Measurements from ENCODE around the gene AZU1.
A peak's percentile ranks its signal among the peaks of the same experiment; 100 is the strongest.

The AZU1 gene

GRCh38 chr19:788983-789700 lies 38.5 kb upstream of the AZU1 start:
- Histone ChIP-seq H3K27me3 (ENCODE audit: control insufficient read depth in 5 of 5, insufficient read depth in 4 of 5, low read length in 5 of 5) (no peaks in the 10 kb centered on the region), H3K9me3 (ENCODE audit: control insufficient read depth in 5 of 5, low read length in 5 of 5) (no peaks in the 10 kb centered on the region), H3K4me1 (ENCODE audit: control insufficient read depth in 5 of 5, insufficient read depth in 5 of 5, low read length in 5 of 5) (peaks cover 5 to 49% (median 17%) of the 10 kb centered on the region in 5 donors), H3K4me3 (ENCODE audit: low read depth in 1 of 5, low read length in 5 of 5) (peak overlapping the region in 4 of 5 donors; percentile 7 to 45 (median 32)), H3K9ac (ENCODE audit: low read length in 5 of 5) (peak overlapping the region in 2 of 5 donors; percentile 56 to 58), H3K27ac (ENCODE audit: low read depth, low read length) (peak overlapping the region; percentile 50), H3K36me3 (ENCODE audit: control insufficient read depth in 5 of 5, insufficient read depth in 5 of 5, low read length in 5 of 5) (no peaks in the 10 kb centered on the region)

GRCh38 chr19:789701-790060 lies 38.0 kb upstream of the AZU1 start:
- Histone ChIP-seq H3K4me3 (ENCODE audit: low read depth in 1 of 5, low read length in 5 of 5) (peak overlapping the region in 3 of 5 donors; percentile 32 to 45 (median 32)), H3K9me3 (ENCODE audit: control insufficient read depth in 5 of 5, low read length in 5 of 5) (no peaks in the 10 kb centered on the region)

GRCh38 chr19:791007-791566 lies 36.5 kb upstream of the AZU1 start:
- H3K27me3 ChIP-seq (ENCODE audit: control insufficient read depth in 5 of 5, insufficient read depth in 4 of 5, low read length in 5 of 5): no peaks in the 10 kb centered on the region
- H3K4me1 ChIP-seq (ENCODE audit: control insufficient read depth in 5 of 5, insufficient read depth in 5 of 5, low read length in 5 of 5): peaks cover 6 to 55% (median 28%) of the 10 kb centered on the region in 5 donors
- H3K4me3 ChIP-seq (ENCODE audit: low read depth in 1 of 5, low read length in 5 of 5): no peak overlapping the region
- no peaks in the 10 kb centered on the region for H3K9me3 ChIP-seq (ENCODE audit: control insufficient read depth in 5 of 5, low read length in 5 of 5)
- H3K36me3 ChIP-seq (ENCODE audit: control insufficient read depth in 5 of 5, insufficient read depth in 5 of 5, low read length in 5 of 5): no peaks in the 10 kb centered on the region
- H3K27ac ChIP-seq (ENCODE audit: low read depth, low read length): peak overlapping the region; percentile 37
- no peak overlapping the region for H3K9ac ChIP-seq (ENCODE audit: low read length in 5 of 5)

More at GRCh38 chr19:789701-790060, 38.0 kb upstream of the AZU1 start:
- peak overlapping the region in 2 of 5 donors; percentile 47 to 58 for H3K9ac ChIP-seq (ENCODE audit: low read length in 5 of 5)
- H3K36me3 ChIP-seq (ENCODE audit: control insufficient read depth in 5 of 5, insufficient read depth in 5 of 5, low read length in 5 of 5): no peaks in the 10 kb centered on the region
- peaks cover 5 to 45% (median 17%) of the 10 kb centered on the region in 5 donors for H3K4me1 ChIP-seq (ENCODE audit: control insufficient read depth in 5 of 5, insufficient read depth in 5 of 5, low read length in 5 of 5)
- H3K27ac ChIP-seq (ENCODE audit: low read depth, low read length): peak overlapping the region; percentile 50
- no peaks in the 10 kb centered on the region for H3K27me3 ChIP-seq (ENCODE audit: control insufficient read depth in 5 of 5, insufficient read depth in 4 of 5, low read length in 5 of 5)

DNA sequence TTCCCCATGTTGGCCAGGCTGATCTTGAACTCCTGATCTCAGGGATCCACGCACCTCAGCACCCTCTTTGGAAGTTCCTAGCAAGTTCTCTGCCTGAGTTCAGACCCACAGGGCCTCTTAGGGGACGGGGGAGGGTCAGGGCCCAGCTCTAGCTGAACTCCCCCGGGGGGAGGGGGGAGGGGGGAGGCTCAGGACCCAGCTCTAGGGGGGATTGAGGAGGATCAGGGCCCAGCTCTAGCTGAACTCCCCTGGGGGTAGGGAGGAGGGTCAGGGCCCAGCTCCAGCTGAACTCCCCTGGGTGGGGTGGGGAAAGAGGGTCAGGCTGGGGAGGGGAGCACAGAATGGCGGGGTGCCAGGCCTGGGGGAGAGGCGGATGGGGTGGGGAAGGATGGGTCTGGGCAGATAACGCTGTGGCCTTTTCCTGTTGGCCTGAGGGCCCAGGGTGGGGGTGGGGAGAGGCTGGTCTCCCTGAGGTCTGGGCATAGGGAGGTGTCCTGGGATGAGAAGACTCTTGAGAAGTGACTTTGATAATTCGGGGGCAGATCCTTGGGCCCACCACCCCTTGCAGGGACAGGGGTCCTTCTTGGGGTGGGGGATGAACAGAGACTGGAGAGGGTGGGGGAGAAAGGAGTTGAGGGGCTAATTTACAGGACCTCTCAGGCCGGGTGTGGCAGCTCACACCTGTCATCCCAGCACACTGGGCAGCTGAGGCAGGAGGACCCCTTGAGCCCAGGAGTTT lies 35.9 kb upstream of the AZU1 start:
- Histone ChIP-seq H3K9ac (ENCODE audit: low read length in 5 of 5) (no peak overlapping the region), H3K4me3 (ENCODE audit: low read depth in 1 of 5, low read length in 5 of 5) (no peak overlapping the region), H3K36me3 (ENCODE audit: control insufficient read depth in 5 of 5, insufficient read depth in 5 of 5, low read length in 5 of 5) (no peaks in the 10 kb centered on the region), H3K27ac (ENCODE audit: low read depth, low read length) (peak overlapping the region; percentile 37), H3K4me1 (ENCODE audit: control insufficient read depth in 5 of 5, insufficient read depth in 5 of 5, low read length in 5 of 5) (peaks cover 6 to 61% (median 34%) of the 10 kb centered on the region in 5 donors), H3K27me3 (ENCODE audit: control insufficient read depth in 5 of 5, insufficient read depth in 4 of 5, low read length in 5 of 5) (no peaks in the 10 kb centered on the region), H3K9me3 (ENCODE audit: control insufficient read depth in 5 of 5, low read length in 5 of 5) (no peaks in the 10 kb centered on the region)

- Histone ChIP-seq H3K4me3 (ENCODE audit: low read depth in 1 of 5, low read length in 5 of 5) (no peak overlapping the region), H3K27ac (ENCODE audit: low read depth, low read length) (peak overlapping the region; percentile 37), H3K9ac (ENCODE audit: low read length in 5 of 5) (no peak overlapping the region), H3K9me3 (ENCODE audit: control insufficient read depth in 5 of 5, low read length in 5 of 5) (no peaks in the 10 kb centered on the region), H3K4me1 (ENCODE audit: control insufficient read depth in 5 of 5, insufficient read depth in 5 of 5, low read length in 5 of 5) (peaks cover 6 to 60% (median 35%) of the 10 kb centered on the region in 5 donors), H3K27me3 (ENCODE audit: control insufficient read depth in 5 of 5, insufficient read depth in 4 of 5, low read length in 5 of 5) (no peaks in the 10 kb centered on the region), H3K36me3 (ENCODE audit: control insufficient read depth in 5 of 5, insufficient read depth in 5 of 5, low read length in 5 of 5) (no peaks in the 10 kb centered on the region)
These were observed 35.2 kb upstream of the AZU1 start for GRCh38 chr19:792306-792885.

- Histone ChIP-seq H3K27ac (ENCODE audit: low read depth, low read length) (no peak overlapping the region), H3K36me3 (ENCODE audit: control insufficient read depth in 5 of 5, insufficient read depth in 5 of 5, low read length in 5 of 5) (no peaks in the 10 kb centered on the region), H3K9ac (ENCODE audit: low read length in 5 of 5) (no peak overlapping the region), H3K4me1 (ENCODE audit: control insufficient read depth in 5 of 5, insufficient read depth in 5 of 5, low read length in 5 of 5) (peaks cover 6 to 51% (median 37%) of the 10 kb centered on the region in 5 donors), H3K9me3 (ENCODE audit: control insufficient read depth in 5 of 5, low read length in 5 of 5) (no peaks in the 10 kb centered on the region), H3K4me3 (ENCODE audit: low read depth in 1 of 5, low read length in 5 of 5) (no peak overlapping the region), H3K27me3 (ENCODE audit: control insufficient read depth in 5 of 5, insufficient read depth in 4 of 5, low read length in 5 of 5) (no peaks in the 10 kb centered on the region)
These were observed 33.8 kb upstream of the AZU1 start for GRCh38 chr19:793806-794205.

DNA sequence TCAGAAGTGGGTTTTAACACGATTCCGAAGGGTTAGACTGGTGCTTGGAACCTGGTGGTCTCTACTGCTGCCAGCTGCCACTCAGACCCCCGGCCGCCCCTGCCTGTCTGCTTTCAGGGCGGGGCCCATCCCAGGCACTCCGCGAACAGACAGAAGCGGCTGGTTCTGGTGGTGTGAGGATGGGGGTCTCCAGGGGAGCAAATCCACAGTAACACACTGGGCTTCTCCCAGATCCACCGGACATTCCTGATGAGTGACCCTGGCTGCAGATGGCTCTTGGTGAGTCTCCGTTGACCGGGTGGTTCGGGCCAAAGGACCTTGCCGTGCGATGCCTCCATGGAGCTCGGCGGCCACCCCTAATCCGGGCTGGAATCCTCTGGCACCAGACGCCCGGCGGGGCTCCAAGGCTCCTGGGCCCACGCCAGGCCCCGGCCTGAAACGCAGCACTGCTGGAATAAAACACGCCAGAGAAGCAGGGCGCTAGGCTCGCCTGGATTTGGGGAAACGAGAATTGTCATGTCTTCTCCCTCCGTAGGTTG lies 32.5 kb upstream of the AZU1 start:
- H3K4me1 ChIP-seq (ENCODE audit: control insufficient read depth in 5 of 5, insufficient read depth in 5 of 5, low read length in 5 of 5): peaks cover 7 to 53% (median 39%) of the 10 kb centered on the region in 5 donors
- H3K9ac ChIP-seq (ENCODE audit: low read length in 5 of 5): peak overlapping the region in 2 of 5 donors; percentile 30 to 47
- no peak overlapping the region for H3K27ac ChIP-seq (ENCODE audit: low read depth, low read length)
- no peaks in the 10 kb centered on the region for H3K27me3 ChIP-seq (ENCODE audit: control insufficient read depth in 5 of 5, insufficient read depth in 4 of 5, low read length in 5 of 5)
- peak overlapping the region in 2 of 5 donors; percentile 17 to 22 for H3K4me3 ChIP-seq (ENCODE audit: low read depth in 1 of 5, low read length in 5 of 5)
- H3K9me3 ChIP-seq (ENCODE audit: control insufficient read depth in 5 of 5, low read length in 5 of 5): no peaks in the 10 kb centered on the region
- peaks cover 0 to 6% (median 5%) of the 10 kb centered on the region in 5 donors for H3K36me3 ChIP-seq (ENCODE audit: control insufficient read depth in 5 of 5, insufficient read depth in 5 of 5, low read length in 5 of 5)

- Histone ChIP-seq H3K27me3 (ENCODE audit: control insufficient read depth in 5 of 5, insufficient read depth in 4 of 5, low read length in 5 of 5) (no peaks in the 10 kb centered on the region), H3K9me3 (ENCODE audit: control insufficient read depth in 5 of 5, low read length in 5 of 5) (no peaks in the 10 kb centered on the region), H3K4me1 (ENCODE audit: control insufficient read depth in 5 of 5, insufficient read depth in 5 of 5, low read length in 5 of 5) (peaks cover 14 to 57% (median 47%) of the 10 kb centered on the region in 5 donors), H3K9ac (ENCODE audit: low read length in 5 of 5) (peak overlapping the region in 3 of 5 donors; percentile 73 to 82 (median 78)), H3K27ac (ENCODE audit: low read depth, low read length) (peak overlapping the region; percentile 57), H3K36me3 (ENCODE audit: control insufficient read depth in 5 of 5, insufficient read depth in 5 of 5, low read length in 5 of 5) (peaks cover 0 to 12% (median 8%) of the 10 kb centered on the region in 5 donors), H3K4me3 (ENCODE audit: low read depth in 1 of 5, low read length in 5 of 5) (peak overlapping the region in 4 of 5 donors; percentile 70 to 83 (median 78))
These were observed 31.7 kb upstream of the AZU1 start for GRCh38 chr19:795691-796581.
